IPS-NIHi7 (cell line): ENCODE measurements around the gene TCTN2.

Experiments
- DNase-seq: peaks from one replicate; pipeline ENCODE4 v3.0.0; 2012; ENCODE audit warnings: mixed read lengths; ENCODE audit errors: extremely low spot score

TCTN2 gene

DNA sequence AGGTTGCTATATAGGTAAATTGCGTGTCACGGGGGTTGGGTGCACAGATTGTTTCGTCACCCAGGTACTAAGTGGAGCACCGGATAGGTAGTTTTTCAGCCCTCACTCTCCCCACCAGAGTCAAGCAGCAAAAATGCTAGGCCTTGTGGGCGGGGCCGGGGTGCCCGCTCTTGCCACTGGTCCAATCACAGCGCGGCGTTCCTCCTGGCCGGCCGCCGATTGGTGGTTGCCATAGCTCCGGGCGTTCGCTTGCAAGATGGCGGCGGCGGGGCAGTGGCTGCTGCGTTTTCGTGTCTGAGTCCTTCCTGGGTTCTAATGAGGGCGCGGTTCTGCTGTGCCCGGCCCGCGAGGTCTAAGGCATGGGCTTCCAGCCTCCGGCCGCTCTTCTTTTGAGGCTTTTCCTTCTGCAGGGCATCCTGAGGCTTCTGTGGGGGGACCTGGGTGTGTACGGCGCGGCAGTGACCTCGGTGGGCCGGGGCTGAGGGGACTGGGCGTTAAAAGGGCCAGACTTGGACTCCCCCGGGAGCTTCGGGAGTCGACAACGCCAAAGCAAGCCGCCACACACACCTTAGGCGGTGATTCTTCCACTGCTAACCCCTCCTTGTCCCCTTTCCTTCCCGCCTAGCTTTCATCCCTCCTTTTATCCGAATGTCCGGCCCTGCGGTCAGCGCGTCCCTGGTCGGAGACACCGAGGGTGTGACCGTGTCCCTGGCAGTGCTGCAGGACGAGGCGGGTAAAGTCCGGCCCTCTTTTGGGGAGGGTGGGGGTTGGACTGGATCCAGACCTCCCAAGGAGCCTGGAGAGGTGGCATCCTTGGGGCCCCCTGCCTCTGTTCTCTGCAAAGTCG is at the start of gene TCTN2:
TSS of gene TCTN2 (plus strand) at position 232 of the 847 bp plus-strand sequence. CDS start at position 360, 128 bp downstream.
- DNase-seq: peak; percentile 100

DNA sequence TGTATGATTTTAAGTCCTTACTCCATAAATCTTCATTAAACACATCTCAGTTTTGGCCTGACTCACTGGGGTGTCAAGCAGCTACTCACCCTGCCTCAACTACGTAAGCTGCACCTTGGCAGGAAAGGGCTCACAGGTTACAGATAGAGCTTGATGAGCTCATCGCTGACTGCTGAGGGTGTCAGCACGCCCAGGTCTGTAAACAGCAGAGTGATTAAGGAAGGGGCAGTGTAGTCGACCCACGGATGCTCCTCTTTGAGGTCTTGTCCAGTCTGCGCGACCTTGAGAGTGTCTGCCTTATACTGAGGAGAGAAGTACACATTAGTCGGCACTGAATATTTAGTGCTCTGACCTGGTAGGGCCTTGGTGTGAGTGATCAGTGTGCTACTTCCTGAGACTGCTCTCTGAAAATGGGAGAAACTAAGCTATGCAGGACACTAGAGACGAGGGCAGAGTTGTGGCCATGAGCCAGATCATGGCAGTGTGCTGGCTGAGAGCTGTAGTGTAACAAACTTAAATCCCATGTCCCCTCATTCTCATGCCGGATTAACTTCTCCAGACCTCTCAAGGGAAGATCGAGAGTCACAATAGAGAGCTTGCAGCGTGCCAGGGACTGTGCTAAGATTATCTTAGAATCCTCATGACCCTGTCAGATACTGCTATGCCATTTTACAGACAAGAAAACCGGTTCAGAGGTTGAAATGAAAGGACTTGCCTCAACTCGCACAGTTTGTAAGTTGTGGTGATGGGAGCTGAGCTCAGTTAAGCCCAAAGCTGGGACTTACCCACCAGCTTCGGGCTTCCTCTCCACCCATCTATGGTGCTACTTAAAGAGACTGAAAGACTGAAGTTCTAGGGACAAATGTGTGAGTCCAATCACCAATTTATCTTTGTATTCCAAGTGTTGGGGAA is 49.0 kb upstream of the TCTN2 start:
- no peak for DNase-seq

DNA sequence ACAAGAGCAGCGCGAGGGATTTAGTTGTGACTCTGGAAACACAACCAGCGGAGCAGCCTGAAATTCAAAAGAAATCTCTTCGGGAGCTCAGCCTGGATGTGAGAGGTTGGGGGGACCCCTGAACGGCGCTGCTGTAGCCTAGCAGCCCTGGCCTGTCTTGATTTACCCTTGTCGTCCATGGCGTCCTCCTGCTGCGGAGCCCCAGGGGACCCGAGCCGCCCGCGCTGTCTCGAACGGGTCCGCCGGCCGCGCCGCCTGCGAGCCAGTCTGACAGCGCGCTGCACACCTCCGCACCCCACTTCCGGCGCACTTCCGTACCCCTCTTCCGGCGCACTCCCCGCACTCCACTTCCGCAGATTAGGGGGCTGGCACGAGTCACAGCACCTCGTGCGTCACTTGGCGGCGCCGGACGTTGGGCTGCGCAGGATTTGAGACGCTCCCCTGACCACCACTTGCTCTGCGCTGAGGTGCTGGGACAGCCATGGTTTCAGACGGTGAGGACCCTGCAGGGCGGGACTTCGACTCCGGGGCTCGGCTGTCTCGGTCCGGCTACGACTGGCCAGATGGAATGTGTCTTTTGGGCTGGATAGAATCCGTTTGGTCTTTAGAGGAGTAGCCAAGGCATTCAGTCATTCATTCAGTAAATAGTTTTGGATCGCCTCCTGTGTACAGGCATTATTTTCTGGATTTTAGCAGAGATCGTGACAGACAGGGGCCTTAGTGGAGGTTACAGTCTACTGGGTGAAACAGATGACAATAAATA is 37.4 kb upstream of the TCTN2 start, which contains the start of the genes EIF2B1 and GTF2H3:
TSS of gene EIF2B1 (minus strand) at position 308 of the 763 bp plus-strand sequence. CDS start at position 179, 129 bp downstream.
TSS of gene GTF2H3 (plus strand) at position 451 of the 763 bp plus-strand sequence. CDS start at position 482, 31 bp downstream.
- DNase-seq: peak; percentile 100

GRCh38 chr12:123634142-123634561 is 36.8 kb upstream of the TCTN2 start:
- DNase-seq: no peak

DNA sequence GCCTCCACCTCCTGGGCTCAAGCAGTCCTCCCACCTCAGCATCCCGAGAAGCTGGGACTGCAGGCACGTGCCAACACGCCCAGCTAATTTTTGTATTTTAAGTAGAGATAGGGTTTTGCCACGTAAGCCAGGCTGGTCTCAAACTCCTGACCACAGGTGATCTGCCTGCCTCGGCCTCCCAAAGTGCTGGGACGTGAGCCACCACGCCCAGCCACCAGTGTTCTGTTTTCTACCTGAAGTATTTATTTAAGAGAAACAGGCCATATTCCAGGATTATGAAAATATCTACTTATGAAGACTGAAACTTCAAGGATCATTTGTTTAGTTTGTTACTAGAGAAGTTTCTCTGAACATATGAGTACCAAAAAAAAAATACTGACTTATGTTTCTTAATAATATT is 27.0 kb upstream of the TCTN2 start:
- DNase-seq: no peak

GRCh38 chr12:123645380-123645779 is 25.5 kb upstream of the TCTN2 start:
- DNase-seq: no peak

GRCh38 chr12:123645878-123646277 is 25.0 kb upstream of the TCTN2 start:
- no peak for DNase-seq

DNA sequence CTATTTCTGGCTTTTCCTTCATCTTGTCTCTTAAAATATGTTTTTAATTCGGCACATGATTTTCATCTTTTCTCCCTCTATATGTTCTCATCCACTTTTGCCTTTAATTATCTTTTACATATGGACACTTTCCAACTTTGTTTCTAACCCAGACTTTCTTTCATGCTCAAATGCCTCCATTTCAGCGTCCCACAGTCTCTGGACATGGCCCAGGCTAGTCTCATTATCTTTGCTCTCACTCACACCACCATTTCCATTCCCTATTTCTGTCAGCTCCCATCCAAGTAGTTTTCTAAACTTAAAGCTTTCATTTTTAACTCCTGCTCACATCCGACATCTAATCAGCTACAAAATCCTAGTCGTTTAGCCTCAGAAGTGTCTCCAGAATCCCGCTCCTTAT is 22.5 kb upstream of the TCTN2 start:
- no peak for DNase-seq

- DNase-seq: no peak
These were observed 16.7 kb upstream of the TCTN2 start for GRCh38 chr12:123654129-123654701.

DNA sequence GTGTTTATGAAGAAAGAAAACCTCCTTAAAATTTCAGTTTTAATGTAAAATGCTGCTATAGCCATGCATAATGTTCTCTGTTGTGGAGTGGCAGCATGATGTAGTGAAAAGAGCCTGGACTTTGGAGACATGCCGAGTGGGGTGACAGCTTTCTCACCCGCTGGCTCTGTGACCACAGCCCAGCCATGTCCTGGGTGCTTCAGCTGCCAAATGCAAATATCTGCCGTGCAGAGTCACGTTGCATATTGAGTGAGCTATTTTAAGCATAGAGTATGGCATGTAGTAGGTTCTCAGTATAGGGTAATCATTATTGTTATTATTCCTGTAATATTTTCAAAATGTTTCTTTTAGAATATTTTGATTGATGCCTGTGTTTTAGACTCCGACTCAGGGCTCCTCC is 15.5 kb upstream of the TCTN2 start:
- DNase-seq: no peak

DNA sequence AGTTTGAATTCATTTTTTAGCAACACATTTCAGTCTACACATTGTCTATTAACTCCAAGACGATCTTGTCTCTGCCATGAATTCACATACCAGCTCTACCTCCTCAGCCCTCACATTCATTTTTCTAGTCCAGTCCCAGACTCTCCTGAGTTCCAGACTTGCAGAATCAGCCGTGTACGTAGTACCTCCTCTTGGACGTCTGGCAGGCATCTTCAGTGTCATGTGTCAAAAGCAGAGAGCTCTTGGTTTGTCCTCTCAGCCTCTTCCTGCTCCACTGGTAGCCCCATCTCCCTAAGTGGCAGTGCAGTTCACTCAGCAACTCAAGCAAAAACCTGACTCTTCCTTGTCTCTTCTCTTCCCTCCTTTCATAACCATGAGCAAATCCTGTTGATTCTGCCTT is 14.5 kb upstream of the TCTN2 start:
- DNase-seq: no peak

DNA sequence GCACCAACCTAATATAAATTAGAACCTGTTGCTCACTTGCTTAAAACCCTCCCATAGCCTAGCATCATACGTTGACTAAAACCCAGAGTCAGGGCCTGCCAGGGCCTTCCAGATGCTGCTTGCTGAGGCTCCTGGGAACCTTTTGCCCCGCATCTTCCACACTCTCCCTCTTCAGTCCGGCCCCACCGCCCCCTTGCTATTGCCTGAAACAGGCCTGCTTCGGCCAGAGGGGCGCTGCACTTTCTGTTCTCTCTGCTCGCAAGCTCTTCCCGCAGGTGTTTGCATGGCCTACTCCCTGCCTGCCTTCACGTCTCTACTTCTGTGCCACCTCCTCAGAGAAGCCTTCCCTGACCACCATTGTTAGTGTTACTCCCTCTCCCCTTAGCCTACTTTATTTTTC is 13.7 kb upstream of the TCTN2 start:
- no peak for DNase-seq

GRCh38 chr12:123659996-123660727 is 10.8 kb upstream of the TCTN2 start:
- DNase-seq: no peak

GRCh38 chr12:123667771-123668170 is 3.1 kb upstream of the TCTN2 start:
- DNase-seq: no peak

- DNase-seq: no peak
These were observed 963 bp downstream of the TCTN2 start for GRCh38 chr12:123671876-123672275.

DNA sequence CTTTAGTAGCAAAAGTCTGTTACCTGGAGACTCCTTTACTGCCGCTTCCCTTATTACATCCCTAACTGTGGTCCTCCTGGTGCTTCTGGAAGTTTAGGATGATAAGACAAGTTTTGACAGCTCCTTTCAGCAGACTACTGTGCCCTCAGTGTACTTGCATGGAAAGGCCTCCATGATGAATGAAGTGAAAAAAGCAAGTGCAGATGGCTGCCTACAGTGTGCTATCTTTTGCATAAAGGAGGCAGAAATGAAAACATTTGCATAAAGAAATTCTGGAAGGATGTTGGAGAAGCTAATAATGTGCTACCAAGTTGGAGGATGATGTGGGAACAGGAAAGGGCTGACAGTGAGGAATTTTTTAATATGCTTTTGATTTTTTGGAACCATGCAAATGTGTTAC is 4.5 kb downstream of the TCTN2 start:
- no peak for DNase-seq

GRCh38 chr12:123676616-123677320 is 5.9 kb downstream of the TCTN2 start:
- DNase-seq: no peak

DNA sequence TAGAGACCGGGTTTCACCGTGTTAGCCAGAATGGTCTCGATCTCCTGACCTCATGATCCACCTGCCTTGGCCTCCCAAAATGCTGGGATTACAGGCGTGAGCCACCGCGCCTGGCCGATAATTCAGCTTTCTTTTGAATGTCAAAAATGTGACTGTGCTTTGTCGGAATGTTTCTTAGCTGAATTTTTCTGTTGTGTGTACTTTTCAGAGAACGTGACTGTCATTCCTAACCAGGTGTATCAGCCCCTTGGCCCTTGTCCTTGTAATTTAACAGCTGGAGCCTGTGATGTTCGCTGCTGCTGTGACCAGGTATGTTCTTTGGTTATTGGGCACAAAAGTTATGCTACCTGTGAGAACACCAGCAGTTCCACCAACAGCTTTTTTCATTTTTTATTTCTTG is 8.1 kb downstream of the TCTN2 start:
- DNase-seq: no peak

DNA sequence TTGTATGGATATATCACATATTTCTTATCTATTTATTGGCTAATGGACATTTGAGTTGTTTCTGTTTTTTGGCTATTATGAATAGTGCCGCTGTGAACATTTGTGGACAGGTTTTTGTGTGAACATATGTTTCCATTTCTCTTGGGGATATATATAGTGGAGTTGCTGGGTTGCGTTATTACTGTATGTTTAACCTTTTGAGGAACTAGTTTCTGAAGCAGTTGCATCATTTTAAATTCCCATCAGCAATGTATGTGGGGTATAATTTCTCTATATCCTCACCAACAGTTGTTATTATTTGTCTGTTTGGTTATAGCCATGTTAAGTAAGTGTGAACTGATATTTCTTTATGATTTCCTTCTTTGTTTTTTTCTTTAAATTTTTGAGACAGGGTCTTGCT is 10.7 kb downstream of the TCTN2 start:
- DNase-seq: no peak

GRCh38 chr12:123683964-123684363 is 13.1 kb downstream of the TCTN2 start:
- no peak for DNase-seq
